ENCODE measurements around the gene GPR6. TPM values are rescaled to one million over a fixed set of nuclear protein-coding genes. Genes with fewer than 3 reads are reported as not detected.

Gene GPR6, protein sequence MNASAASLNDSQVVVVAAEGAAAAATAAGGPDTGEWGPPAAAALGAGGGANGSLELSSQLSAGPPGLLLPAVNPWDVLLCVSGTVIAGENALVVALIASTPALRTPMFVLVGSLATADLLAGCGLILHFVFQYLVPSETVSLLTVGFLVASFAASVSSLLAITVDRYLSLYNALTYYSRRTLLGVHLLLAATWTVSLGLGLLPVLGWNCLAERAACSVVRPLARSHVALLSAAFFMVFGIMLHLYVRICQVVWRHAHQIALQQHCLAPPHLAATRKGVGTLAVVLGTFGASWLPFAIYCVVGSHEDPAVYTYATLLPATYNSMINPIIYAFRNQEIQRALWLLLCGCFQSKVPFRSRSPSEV
- total RNA-seq, result not detected in 2 replicates
- not detected in 2 replicates for polyA plus RNA-seq
- not detected in 2 replicates for polyA plus RNA-seq (2011; cell fraction: cytosol; rRNA removed)
- polyA plus RNA-seq (2011; cell fraction: nucleus; rRNA removed), result not detected in 2 replicates
- polyA plus RNA-seq (2012), result not detected in 2 replicates
- polyA minus RNA-seq, result not detected in 2 replicates
- polyA minus RNA-seq (2011; cell fraction: cytosol; rRNA and poly(A)+ RNA removed), result not detected
- not detected in 2 replicates for polyA minus RNA-seq (2011; cell fraction: nucleus; rRNA and poly(A)+ RNA removed)
- not detected for Bru-seq, nascent RNA
- BruChase-seq, experiment 1, labeled RNA remaining after a 6-hour chase, result not detected
- BruChase-seq, experiment 2, labeled RNA remaining after a 2-hour chase, result not detected
- long read RNA-seq, result 0 reads

DNA sequence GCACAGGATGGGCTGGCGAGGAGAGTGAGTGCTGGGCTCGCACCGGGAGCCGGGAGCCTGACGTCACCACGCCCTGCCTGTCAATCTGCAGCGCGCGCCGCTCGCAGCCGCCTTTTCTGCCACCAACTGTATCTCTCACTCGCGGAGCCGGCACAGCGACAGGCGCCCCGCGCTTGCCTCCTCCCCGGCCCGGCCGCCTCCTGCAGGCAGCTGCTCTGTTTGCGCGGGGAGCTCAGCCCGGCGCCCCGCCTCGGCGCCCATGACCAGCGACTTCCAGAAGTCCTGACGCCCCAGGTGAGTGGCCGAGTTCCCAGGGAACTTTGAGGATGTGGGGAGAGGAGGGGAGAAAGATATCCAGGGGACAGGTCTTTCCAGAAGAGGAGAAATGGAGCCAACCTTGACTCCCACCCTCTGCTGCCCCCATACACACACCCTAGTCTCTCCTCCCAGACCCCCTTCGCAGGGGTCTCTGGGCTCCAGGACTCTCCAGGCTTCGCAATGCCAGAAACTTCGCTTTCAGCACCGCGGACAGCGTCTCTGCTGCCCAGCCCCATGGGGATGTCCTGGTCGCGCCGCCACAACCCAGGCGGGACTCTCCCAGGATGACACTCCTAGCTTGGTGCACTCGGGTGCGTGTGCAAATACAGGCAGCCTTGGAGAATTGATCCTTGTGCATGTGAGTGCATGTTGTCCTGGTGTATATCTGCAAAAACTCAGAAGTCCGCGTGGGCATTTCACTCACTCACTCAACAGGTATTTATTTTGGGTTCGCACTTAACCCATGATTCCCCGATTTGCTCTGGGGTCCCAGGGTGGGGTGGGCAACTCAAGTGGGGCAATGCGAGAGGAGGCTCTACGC lies at the start of gene GPR6:
Gene GPR6, plus strand, starts transcription at position 138 of the 859 bp plus-strand sequence. CDS start 802 bp downstream, outside the sequence.
- ChIA-PET CTCF (interaction anchor here (1.4 kb wide), 1 partner anchor 11 kb away, joined by 3 read pairs; no protein-coding TSS in a partner anchor), POLR2A (no interaction called here)
- peak; percentile 50 for DNase-seq (ENCODE audit: low read depth, low spot score)
- no TSS peak for BruUV-seq (replicated peaks)
- H3K9me3 ChIP-seq (replicated peaks; ENCODE audit: control insufficient read depth, insufficient read depth, low read length), result no peaks in the 10 kb centered on the region
- no peaks in the 10 kb centered on the region for H3K36me3 ChIP-seq (ENCODE audit: control insufficient read depth in 2 of 2, extremely low read depth in 1 of 2, insufficient read depth in 2 of 2, low read length in 2 of 2)
- H3K4me1 ChIP-seq (ENCODE audit: control insufficient read depth, extremely low read depth, insufficient read depth, low read length), result no peaks in the 10 kb centered on the region
- intact Hi-C loops (cut with micrococcal nuclease) (loop anchor here (1.0 kb wide), 1 partner anchor 277 kb away; no protein-coding TSS in a partner anchor), dilution Hi-C loops (cut with MboI; ENCODE audit: extremely low pct_ligation_motif_present, low sequenced_read_pairs) (no loop called here)
- no peaks in the 10 kb centered on the region for H3K9me1 ChIP-seq (replicated peaks; ENCODE audit: control insufficient read depth, extremely low read depth, insufficient read depth, low read length)
- H2AFZ ChIP-seq (ENCODE audit: low read depth, low read length), result no peak within 1 kb of the TSS
- H3K27ac ChIP-seq (ENCODE audit: insufficient read depth, low read depth, low read length), result no peak within 1 kb of the TSS
- no peak within 1 kb of the TSS for H3K4me2 ChIP-seq (ENCODE audit: insufficient read depth, low read length)
- no peaks in the 10 kb centered on the region for H3K79me2 ChIP-seq (ENCODE audit: control insufficient read depth, insufficient read depth, low read length)
- no peak for FAIRE-seq
- no peak within 1 kb of the TSS for H3K9ac ChIP-seq (replicated peaks; ENCODE audit: extremely low read depth, insufficient read depth, low read length)
- no peak within 1 kb of the TSS for H3K4me3 ChIP-seq (replicated peaks in 1 of 3; ENCODE audit: insufficient read depth in 1 of 3, low read depth in 1 of 3, low read length in 3 of 3)
- H4K20me1 ChIP-seq (replicated peaks; ENCODE audit: control insufficient read depth, extremely low read depth, insufficient read depth, low read length), result no peaks in the 10 kb centered on the region
- peak; percentile 51 for TF ChIP-seq EZH2 (IDR thresholded peaks at IDR 0.05; ENCODE audit: borderline replicate concordance, low read depth, low read length, severe bottlenecking)
- TF ChIP-seq, protein P1, sequence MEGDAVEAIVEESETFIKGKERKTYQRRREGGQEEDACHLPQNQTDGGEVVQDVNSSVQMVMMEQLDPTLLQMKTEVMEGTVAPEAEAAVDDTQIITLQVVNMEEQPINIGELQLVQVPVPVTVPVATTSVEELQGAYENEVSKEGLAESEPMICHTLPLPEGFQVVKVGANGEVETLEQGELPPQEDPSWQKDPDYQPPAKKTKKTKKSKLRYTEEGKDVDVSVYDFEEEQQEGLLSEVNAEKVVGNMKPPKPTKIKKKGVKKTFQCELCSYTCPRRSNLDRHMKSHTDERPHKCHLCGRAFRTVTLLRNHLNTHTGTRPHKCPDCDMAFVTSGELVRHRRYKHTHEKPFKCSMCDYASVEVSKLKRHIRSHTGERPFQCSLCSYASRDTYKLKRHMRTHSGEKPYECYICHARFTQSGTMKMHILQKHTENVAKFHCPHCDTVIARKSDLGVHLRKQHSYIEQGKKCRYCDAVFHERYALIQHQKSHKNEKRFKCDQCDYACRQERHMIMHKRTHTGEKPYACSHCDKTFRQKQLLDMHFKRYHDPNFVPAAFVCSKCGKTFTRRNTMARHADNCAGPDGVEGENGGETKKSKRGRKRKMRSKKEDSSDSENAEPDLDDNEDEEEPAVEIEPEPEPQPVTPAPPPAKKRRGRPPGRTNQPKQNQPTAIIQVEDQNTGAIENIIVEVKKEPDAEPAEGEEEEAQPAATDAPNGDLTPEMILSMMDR (IDR thresholded peaks at IDR 0.05; ENCODE audit: extremely low read depth in 1 of 2, insufficient read depth in 1 of 2, low read depth in 1 of 2, low read length in 2 of 2), result no peak
- peaks cover 8 to 15% of the 10 kb centered on the region in 2 experiments for H3K27me3 ChIP-seq (ENCODE audit: control insufficient read depth in 2 of 2, insufficient read depth in 2 of 2, low read length in 2 of 2)
